ENCODE measurements around the gene PDLIM5.

Gene PDLIM5

GRCh38 chr4:94562285-94562684 lies 110.5 kb downstream of the PDLIM5 start:
- no peak for DNase-seq

GRCh38 chr4:94564252-94564651 lies 112.5 kb downstream of the PDLIM5 start:
- DNase-seq, result no peak

GRCh38 chr4:94566420-94566819 lies 114.7 kb downstream of the PDLIM5 start:
- no peak for DNase-seq

- no peak for DNase-seq
Measured at GRCh38 chr4:94567811-94568210, 116.1 kb downstream of the PDLIM5 start.

GRCh38 chr4:94570558-94570957 lies 118.8 kb downstream of the PDLIM5 start:
- no peak for DNase-seq

GRCh38 chr4:94571298-94571697 lies 119.6 kb downstream of the PDLIM5 start:
- DNase-seq, result no peak

DNA sequence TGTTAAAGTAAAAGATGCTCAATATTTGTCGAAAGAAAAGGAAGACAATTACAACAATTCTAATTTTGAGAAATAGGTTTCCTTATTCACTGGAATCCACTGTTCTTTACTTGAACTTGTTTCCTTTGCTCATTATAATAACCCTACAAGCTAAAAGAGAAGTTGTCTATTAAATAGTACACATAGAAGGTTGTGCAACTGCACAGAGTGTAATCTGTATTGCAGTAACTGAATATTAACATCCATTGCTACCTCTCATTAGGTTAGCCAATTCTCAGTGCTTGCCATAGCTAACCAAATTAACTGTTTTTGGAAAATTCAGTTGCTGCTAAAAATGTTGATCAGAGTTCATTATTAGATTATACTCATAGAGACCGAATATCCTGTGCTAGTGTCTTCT lies 120.0 kb downstream of the PDLIM5 start:
- no peak for DNase-seq

- DNase-seq, result no peak
Measured at GRCh38 chr4:94574050-94574449, 122.3 kb downstream of the PDLIM5 start.

DNA sequence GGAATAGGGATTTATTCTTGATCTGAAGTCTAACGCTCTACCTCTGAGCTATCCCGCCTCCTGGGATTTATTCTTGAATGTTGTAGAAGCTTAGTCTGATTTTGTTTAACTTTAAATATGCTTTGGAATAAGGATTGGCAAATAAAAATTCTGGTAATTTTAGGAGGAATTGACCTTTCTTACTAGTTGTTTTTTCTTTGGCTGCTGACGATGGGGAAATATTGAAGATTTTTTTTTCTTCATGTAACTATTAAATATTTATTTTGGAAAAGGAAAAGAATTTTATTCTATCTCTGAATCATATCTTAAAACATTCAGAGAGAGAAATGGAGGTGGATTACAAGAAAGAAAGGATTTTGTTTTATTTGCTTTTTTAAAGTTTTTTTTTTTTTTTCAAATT lies 122.9 kb downstream of the PDLIM5 start:
- no peak for DNase-seq

GRCh38 chr4:94575652-94576051 lies 123.9 kb downstream of the PDLIM5 start:
- DNase-seq, result no peak

DNA sequence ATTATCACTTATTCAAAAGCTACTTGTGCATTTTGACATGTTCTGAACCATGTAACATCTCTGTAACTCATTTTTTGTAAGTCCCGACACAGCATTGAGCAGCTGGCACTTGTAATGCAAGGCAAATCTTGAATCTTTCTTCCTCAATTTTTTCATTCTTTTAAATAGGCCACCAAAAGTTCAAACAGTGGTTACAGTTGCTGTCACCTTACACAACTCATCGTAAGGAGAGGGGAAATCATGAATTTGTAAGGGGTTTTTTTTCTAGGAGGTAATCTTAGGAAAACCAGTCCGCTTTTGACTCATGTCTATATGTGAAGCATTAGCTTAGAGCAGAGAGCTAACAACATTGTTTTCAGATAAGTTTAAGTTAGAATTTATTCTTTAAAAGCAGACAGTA lies 124.5 kb downstream of the PDLIM5 start:
- DNase-seq, result no peak

DNA sequence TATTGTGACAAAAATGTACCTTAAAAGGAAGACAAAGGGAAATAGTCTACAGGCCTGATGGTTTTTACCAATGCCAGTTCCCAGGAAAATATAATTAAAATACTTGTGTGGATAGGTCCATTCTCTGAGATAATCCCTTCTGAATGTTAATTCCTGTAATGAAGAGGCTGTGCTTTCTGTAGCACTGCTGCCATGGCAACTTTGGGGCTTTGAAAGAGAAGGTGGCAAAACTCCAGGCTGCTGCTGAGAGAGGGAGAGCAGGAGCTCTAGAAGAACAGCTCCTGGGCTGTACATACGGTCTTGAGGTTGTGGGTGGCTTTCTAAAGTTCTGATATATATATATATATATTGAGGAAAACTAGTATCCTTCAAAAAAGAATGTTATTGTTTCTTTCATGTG lies 125.4 kb downstream of the PDLIM5 start:
- DNase-seq, result no peak

DNA sequence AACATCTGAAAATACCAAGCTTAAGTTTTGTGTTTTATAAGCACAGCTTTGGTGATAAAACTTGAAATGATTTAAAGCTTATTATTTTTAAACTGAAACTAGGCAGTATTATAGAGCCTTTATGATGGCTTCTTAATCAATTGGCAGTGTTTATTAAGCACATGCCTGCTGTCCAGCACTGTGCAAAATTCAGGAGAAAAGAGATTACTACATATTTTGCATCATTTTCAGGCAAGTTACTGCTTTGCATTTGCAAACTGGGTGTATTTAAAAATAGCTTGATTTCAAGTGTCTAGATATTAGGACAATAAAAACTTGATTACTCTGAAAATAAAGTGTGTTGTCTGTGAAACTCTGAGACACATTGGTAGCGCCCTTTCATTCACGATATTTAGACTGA lies 126.5 kb downstream of the PDLIM5 start:
- DNase-seq, result no peak

- DNase-seq, result no peak
Measured at GRCh38 chr4:94581766-94582165, 130.0 kb downstream of the PDLIM5 start.

DNA sequence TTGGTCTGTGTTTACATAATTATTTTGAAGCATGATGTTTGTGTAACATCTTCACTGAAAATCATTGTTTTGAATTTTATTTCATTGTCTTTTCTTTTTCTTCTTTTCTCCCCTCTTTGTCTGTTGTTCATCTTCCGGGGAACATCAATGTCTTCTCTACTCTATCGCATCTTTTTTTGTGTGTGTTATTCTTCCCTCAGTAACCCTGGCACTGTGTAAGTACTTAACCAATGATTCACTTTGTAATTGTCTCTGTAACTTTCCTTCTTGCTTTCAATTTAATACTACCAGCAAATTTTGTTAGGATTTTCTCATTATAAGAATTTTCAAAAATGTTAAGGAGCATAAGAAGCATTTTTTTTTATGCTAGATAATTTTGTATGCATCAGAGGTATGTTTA lies 130.8 kb downstream of the PDLIM5 start:
- no peak for DNase-seq

DNA sequence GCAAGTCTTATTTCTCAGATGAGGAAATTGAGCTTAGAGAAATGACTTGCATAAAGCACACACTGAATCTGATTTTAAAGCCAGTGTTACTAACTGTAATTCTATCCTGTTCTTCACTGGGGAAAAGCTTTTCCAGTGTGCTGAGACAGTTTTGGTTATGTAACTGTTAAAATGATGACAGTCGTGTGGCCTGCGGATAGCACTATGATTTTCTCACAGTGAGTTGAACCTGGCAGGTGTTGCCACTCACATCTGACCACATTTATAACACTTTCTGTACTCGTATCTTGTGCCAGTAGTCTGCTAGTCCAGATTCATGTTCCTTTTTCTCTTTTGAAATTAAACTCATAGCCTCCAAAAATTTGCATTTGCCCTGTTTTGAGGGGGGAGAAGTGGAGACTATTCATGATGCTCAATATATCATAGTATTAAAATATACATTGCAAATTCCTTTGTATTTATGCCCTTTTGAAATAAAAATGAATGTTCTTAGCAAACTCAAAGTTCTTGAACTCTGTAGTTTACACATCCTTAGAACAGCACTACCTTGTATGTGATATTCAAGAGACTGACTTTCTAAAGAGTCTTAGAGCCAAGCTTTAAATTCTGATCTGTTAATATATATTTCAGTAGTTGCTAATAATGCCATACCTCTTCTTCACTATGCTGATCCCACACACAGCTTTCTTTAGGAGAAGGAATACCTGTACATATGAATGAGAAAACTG lies 132.3 kb downstream of the PDLIM5 start:
- DNase-seq, result no peak

GRCh38 chr4:94588896-94589693 lies 137.4 kb downstream of the PDLIM5 start:
- DNase-seq, result no peak

DNA sequence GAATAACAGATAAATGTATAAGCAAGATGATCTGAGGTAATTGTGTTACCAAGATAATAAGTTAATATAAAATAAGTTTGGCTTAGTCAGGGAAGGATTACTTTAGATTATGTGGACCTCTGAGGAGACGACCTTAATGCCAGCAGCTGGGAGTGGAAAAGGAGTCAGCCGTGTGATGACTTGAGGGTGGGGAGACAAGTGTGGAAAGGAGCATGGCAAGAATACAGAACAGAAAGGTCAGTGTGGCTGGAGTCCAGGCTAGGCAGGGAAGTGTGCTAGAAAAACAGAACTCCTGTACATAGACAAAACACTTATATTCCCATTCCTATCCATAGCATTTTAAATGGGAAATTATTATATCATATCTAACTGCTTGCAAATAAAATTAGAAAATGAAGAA lies 138.8 kb downstream of the PDLIM5 start:
- DNase-seq, result no peak

GRCh38 chr4:94591289-94591688 lies 139.5 kb downstream of the PDLIM5 start:
- DNase-seq, result no peak

DNA sequence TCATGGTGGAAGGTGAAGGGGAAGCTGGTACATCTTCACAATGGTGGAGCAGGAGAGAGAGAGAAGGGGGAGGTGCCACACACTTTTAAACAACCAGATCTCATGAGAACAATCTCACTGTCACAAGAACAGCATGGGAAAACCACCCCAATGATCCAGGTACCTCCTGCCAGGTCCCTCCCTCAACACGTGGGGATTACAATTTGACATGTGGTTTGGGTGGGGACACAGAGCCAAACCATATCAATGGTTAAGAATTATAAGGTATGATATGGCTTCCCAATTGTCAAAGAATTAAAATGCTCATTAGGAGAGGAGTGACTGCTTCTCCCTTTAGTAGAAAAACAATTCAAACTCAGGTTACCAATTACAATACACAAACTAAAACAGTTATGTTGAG lies 143.3 kb downstream of the PDLIM5 start:
- DNase-seq, result no peak

GRCh38 chr4:94595880-94596483 lies 144.2 kb downstream of the PDLIM5 start:
- no peak for DNase-seq

GRCh38 chr4:94598758-94599157 lies 147.0 kb downstream of the PDLIM5 start:
- no peak for DNase-seq

GRCh38 chr4:94603170-94603747 lies 151.5 kb downstream of the PDLIM5 start:
- no peak for DNase-seq
